ENCODE measurements around the gene PCSK6.
A peak's percentile ranks its signal among the peaks of the same experiment; 100 is the strongest.

PCSK6 gene

GRCh38 chr15:101354891-101355623, 134.4 kb downstream of the PCSK6 start:
- Mint-ChIP-seq H3K27ac (no peak overlapping the region), H3K9me3 (no peaks in the 10 kb centered on the region), H3K4me3 (no peak overlapping the region), H3K27me3 (ENCODE audit: low read depth) (peaks cover 11% of the 10 kb centered on the region), H3K4me1 (peaks cover 23% of the 10 kb centered on the region), H3K36me3 (ENCODE audit: low read depth) (no peaks in the 10 kb centered on the region)
- no peak for TF ChIP-seq CTCF (IDR thresholded peaks at IDR 0.05; ENCODE audit: unreplicated experiment in 3 of 3)

GRCh38 chr15:101353240-101353639, 136.3 kb downstream of the PCSK6 start:
- H3K9me3 Mint-ChIP-seq = no peaks in the 10 kb centered on the region
- no peak overlapping the region for H3K4me3 Mint-ChIP-seq
- no peak overlapping the region for H3K27ac Mint-ChIP-seq
- peaks cover 24% of the 10 kb centered on the region for H3K4me1 Mint-ChIP-seq
- TF ChIP-seq CTCF (IDR thresholded peaks at IDR 0.05; ENCODE audit: unreplicated experiment in 3 of 3) = no peak
- no peaks in the 10 kb centered on the region for H3K36me3 Mint-ChIP-seq (ENCODE audit: low read depth)
- peaks cover 8% of the 10 kb centered on the region for H3K27me3 Mint-ChIP-seq (ENCODE audit: low read depth)

GRCh38 chr15:101351736-101352135, 137.8 kb downstream of the PCSK6 start:
- no peak for TF ChIP-seq CTCF (IDR thresholded peaks at IDR 0.05; ENCODE audit: unreplicated experiment in 3 of 3)
- peaks cover 36% of the 10 kb centered on the region for H3K4me1 Mint-ChIP-seq
- H3K36me3 Mint-ChIP-seq (ENCODE audit: low read depth) = no peaks in the 10 kb centered on the region
- no peaks in the 10 kb centered on the region for H3K9me3 Mint-ChIP-seq
- H3K4me3 Mint-ChIP-seq = no peak overlapping the region
- peaks cover 10% of the 10 kb centered on the region for H3K27me3 Mint-ChIP-seq (ENCODE audit: low read depth)
- no peak overlapping the region for H3K27ac Mint-ChIP-seq

GRCh38 chr15:101349047-101349951, 140.2 kb downstream of the PCSK6 start:
- Mint-ChIP-seq H3K27ac (no peak overlapping the region), H3K4me1 (peaks cover 35% of the 10 kb centered on the region), H3K4me3 (no peak overlapping the region), H3K36me3 (ENCODE audit: low read depth) (no peaks in the 10 kb centered on the region), H3K9me3 (no peaks in the 10 kb centered on the region), H3K27me3 (ENCODE audit: low read depth) (peaks cover 13% of the 10 kb centered on the region)
- TF ChIP-seq CTCF (IDR thresholded peaks at IDR 0.05; ENCODE audit: unreplicated experiment in 3 of 3) = no peak

- Mint-ChIP-seq H3K27ac (peak overlapping the region in 1 of 3 experiments; percentile 14), H3K36me3 (ENCODE audit: low read depth) (no peaks in the 10 kb centered on the region), H3K4me3 (no peak overlapping the region), H3K27me3 (ENCODE audit: low read depth) (peaks cover 13% of the 10 kb centered on the region), H3K9me3 (no peaks in the 10 kb centered on the region), H3K4me1 (peaks cover 31% of the 10 kb centered on the region)
- TF ChIP-seq CTCF (IDR thresholded peaks at IDR 0.05; ENCODE audit: unreplicated experiment in 3 of 3) = no peak
Observed at GRCh38 chr15:101348643-101349042, 140.9 kb downstream of the PCSK6 start.

Data from nephron (organoid).